Psoas muscle (tissue), 8 donors: ENCODE data around the gene FRYL. TPM values are rescaled to one million over a fixed set of nuclear protein-coding genes. Genes with fewer than 3 reads are reported as not detected.

Experiments
- ATAC-seq, 4 donors: fragments of 200-7000 bp; cut with Tn5 transposase; one replicate each; pipeline ENCODE4 v1.9.1; 2020; ENCODE audit warnings: moderate library complexity in 3 of 4, mild to moderate bottlenecking in 2 of 4
- DNase-seq, 2 donors: peaks; one replicate each; pipeline ENCODE4 v3.0.0-alpha.2; 2020
- H3K27ac ChIP-seq: fragments of 200-600 bp; one replicate; pipeline ENCODE4 v1.8.0; 2022
- H3K27me3 ChIP-seq, 3 donors: fragments of 200-600 bp in 1 of 3; one replicate each; pipeline versions ENCODE4 v1.6.1 to v1.8.0; 2013 to 2022; ENCODE audit warnings: low read length in 2 of 3, mild to moderate bottlenecking in 2 of 3, moderate library complexity in 1 of 3; ENCODE audit not compliant: insufficient read depth in 3 of 3
- H3K36me3 ChIP-seq, 2 donors: fragments of 200-600 bp in 1 of 2; one replicate each; pipeline versions ENCODE4 v1.6.1 to v1.8.0; 2013 to 2022; ENCODE audit warnings: low read depth in 1 of 2, mild to moderate bottlenecking in 1 of 2, moderate library complexity in 1 of 2; ENCODE audit not compliant: insufficient read depth in 1 of 2
- H3K4me1 ChIP-seq: fragments of 200-600 bp; one replicate; pipeline ENCODE4 v1.8.0; 2022
- H3K4me3 ChIP-seq: fragments of 200-600 bp; one replicate; pipeline ENCODE4 v1.8.0; 2022; ENCODE audit warnings: mild to moderate bottlenecking
- H3K9me3 ChIP-seq: fragments of 200-600 bp; one replicate; pipeline ENCODE4 v1.8.0; 2022
- CTCF ChIP-seq: fragments of 200-600 bp; IDR thresholded peaks from one replicate; pipeline ENCODE4 v1.8.0; 2022; ENCODE audit warnings: antibody characterized with exemption
- WGBS, 3 donors: extraction: QIAGEN DNeasy Blood & Tissue Kit; methylation state at CpG; one replicate each; pipeline versions ENCODE4 v1.1.6 to v1.1.7; 2013; 5-methylcytosine and 5-hydroxymethylcytosine counted together
- intact Hi-C, 2 donors: fragments of 100-400 bp; cut with DNase I; formaldehyde crosslinking; loops; one replicate each; pipeline versions ENCODE4 v1.11.0 to v1.14.2; 2022
- polyA plus RNA-seq, 3 donors: library from polyadenylated mRNA; stranded (reverse); fragments of 200-250 nt; gene quantifications; one replicate each; pipeline ENCODE4 v1.2.3, GENCODE V29; 2013
- total RNA-seq, 4 donors: library from RNA; stranded (reverse); fragmentation: NEBNext Ultra II Directional in 2 of 4; extraction: Animal tissue kit (Norgen Biotek cat#: 25700) in 2 of 4; gene quantifications; one replicate each; pipeline versions ENCODE4 v1.2.1 to v1.2.4, GENCODE V29; 2021 to 2023
- donor health status: healthy with polysubstance abuse.
- donor health status: DM: no; HTN: no; CAD: no; lungs with moderate emphysema.
- donor health status: Bipolar disorder and iron deficiency.
- donor health status: healthy.
- donor health status: DM: yes; HTN: yes; CAD: no.
- donor health status: DM: no; HTN: no; CAD: no.
- donor health status: DM: no; HTN: no; CAD: no.
- donor health status: DM: yes; HTN: yes; CAD: no.

FRYL gene
- total and polyA plus RNA-seq, 7 donors = 4.8 to 21.7 (median 15.0) TPM

- H3K4me3 ChIP-seq = no peak overlapping the region
- DNase-seq = no peak
- no peak overlapping the region for H3K27ac ChIP-seq
- no peak for ATAC-seq
- TF ChIP-seq CTCF = no peak
- no peaks in the 10 kb centered on the region for H3K4me1 ChIP-seq
- no peaks in the 10 kb centered on the region for H3K9me3 ChIP-seq
- intact Hi-C loops = no loop called here
- H3K27me3 ChIP-seq = no peaks in the 10 kb centered on the region
- WGBS, 3 donors = 93 to 96% (median 95%) methylated on average over 2 of the region's 2 CpGs
- H3K36me3 ChIP-seq = peaks cover 13 to 92% of the 10 kb centered on the region in 2 donors
These were observed 273.4 kb downstream of the FRYL start for GRCh38 chr4:48506716-48507115.

GRCh38 chr4:48504352-48504751, 275.7 kb downstream of the FRYL start:
- TF ChIP-seq CTCF = no peak
- intact Hi-C loops = no loop called here
- no peaks in the 10 kb centered on the region for H3K4me1 ChIP-seq
- WGBS, 3 donors = 86 to 94% (median 89%) methylated on average over 1 of the region's 1 CpG
- H3K27ac ChIP-seq = no peak overlapping the region
- H3K27me3 ChIP-seq = no peaks in the 10 kb centered on the region
- ATAC-seq (no peak), DNase-seq (no peak)
- no peak overlapping the region for H3K4me3 ChIP-seq
- no peaks in the 10 kb centered on the region for H3K9me3 ChIP-seq
- peaks cover 3 to 92% of the 10 kb centered on the region in 2 donors for H3K36me3 ChIP-seq

- ATAC-seq (no peak), DNase-seq (no peak)
- no peak for TF ChIP-seq CTCF
- no peaks in the 10 kb centered on the region for H3K27me3 ChIP-seq
- intact Hi-C loops = no loop called here
- 91 to 94% (median 93%) methylated on average over 2 of the region's 2 CpGs for WGBS, 3 donors
- H3K27ac ChIP-seq = no peak overlapping the region
- no peaks in the 10 kb centered on the region for H3K9me3 ChIP-seq
- H3K4me3 ChIP-seq = no peak overlapping the region
- no peaks in the 10 kb centered on the region for H3K4me1 ChIP-seq
- H3K36me3 ChIP-seq = peaks cover 3 to 92% of the 10 kb centered on the region in 2 donors
These were observed 276.1 kb downstream of the FRYL start for GRCh38 chr4:48504026-48504330.

- Histone ChIP-seq H3K4me3 (no peak overlapping the region), H3K36me3 (peaks cover 0 to 92% of the 10 kb centered on the region in 2 donors), H3K9me3 (no peaks in the 10 kb centered on the region), H3K27ac (no peak overlapping the region), H3K4me1 (no peaks in the 10 kb centered on the region), H3K27me3 (no peaks in the 10 kb centered on the region)
- DNase-seq = no peak
- TF ChIP-seq CTCF = no peak
- ATAC-seq = no peak
- intact Hi-C loops = no loop called here
- 62 to 65% (median 65%) methylated on average over 4 of the region's 4 CpGs for WGBS, 3 donors
These were observed 276.6 kb downstream of the FRYL start for GRCh38 chr4:48503233-48504025.

- Histone ChIP-seq H3K4me1 (no peaks in the 10 kb centered on the region), H3K4me3 (no peak overlapping the region), H3K9me3 (no peaks in the 10 kb centered on the region), H3K27me3 (no peaks in the 10 kb centered on the region), H3K36me3 (peaks cover 0 to 60% of the 10 kb centered on the region in 2 donors), H3K27ac (no peak overlapping the region)
- DNase-seq (no peak), ATAC-seq (no peak)
- no peak for TF ChIP-seq CTCF
- WGBS, 3 donors = 85 to 92% (median 86%) methylated on average over 3 of the region's 3 CpGs
- intact Hi-C loops = no loop called here
These were observed 280.5 kb downstream of the FRYL start for GRCh38 chr4:48499551-48500066.
